Progenitor cell of endocrine pancreas (in vitro differentiated cells): ENCODE results near the gene RLF. TPM values are rescaled to one million over a fixed set of nuclear protein-coding genes. Genes with fewer than 3 reads are reported as not detected.

Experiments
- DNase-seq: peaks from one replicate; pipeline ENCODE4 v3.0.0; 2021; ENCODE audit warnings: low spot score; ENCODE audit not compliant: unreplicated experiment
- H3K27ac Mint-ChIP-seq: 2 replicates; pipeline ENCODE4 v1.8.0; 2021; ENCODE audit warnings: mild to moderate bottlenecking, moderate library complexity, mixed read lengths
- H3K27me3 Mint-ChIP-seq: 2 replicates; pipeline ENCODE4 v1.8.0; 2021; ENCODE audit warnings: mixed read lengths
- H3K36me3 Mint-ChIP-seq: 2 replicates; pipeline ENCODE4 v1.8.0; 2022; ENCODE audit warnings: mixed read lengths; ENCODE audit not compliant: insufficient read depth
- H3K4me1 Mint-ChIP-seq: 2 replicates; pipeline ENCODE4 v1.8.0; 2021; ENCODE audit warnings: low read depth, mixed read lengths
- H3K4me3 Mint-ChIP-seq: 2 replicates; pipeline ENCODE4 v1.8.0; 2021; ENCODE audit warnings: low read depth, mild to moderate bottlenecking, moderate library complexity, mixed read lengths
- H3K9me3 Mint-ChIP-seq: 2 replicates; pipeline ENCODE4 v1.8.0; 2021; ENCODE audit warnings: low read depth, mixed read lengths
- CTCF ChIP-seq: fragments of 200-600 bp; sonication (generic); IDR thresholded peaks from one replicate; pipeline ENCODE4 v1.5.0; 2021; ENCODE audit warnings: antibody characterized with exemption, mild to moderate bottlenecking; ENCODE audit not compliant: unreplicated experiment
- total RNA-seq: library from RNA; stranded (reverse); gene quantifications from 2 replicates; pipeline ENCODE4 v1.2.1, GENCODE V29; 2021

Gene RLF
- total RNA-seq, 1 donor from 2014 or later: 20.5 TPM

- no peak for TF ChIP-seq CTCF
- peaks cover 15% of the 10 kb centered on the region for H3K4me1 Mint-ChIP-seq
- no peaks in the 10 kb centered on the region for H3K9me3 Mint-ChIP-seq
- H3K4me3 Mint-ChIP-seq: no peak within 1 kb of the TSS
- no peaks in the 10 kb centered on the region for H3K36me3 Mint-ChIP-seq
- no peak for DNase-seq
- H3K27ac Mint-ChIP-seq: peak within 1 kb of the TSS; percentile 88
- H3K27me3 Mint-ChIP-seq: no peaks in the 10 kb centered on the region
Observed at GRCh38 chr1:40247655-40248054, 86.5 kb downstream of the RLF start, which contains the start of gene TMCO2. TMCO2 (plus strand) TSS chr1:40247937; CDS start chr1:40247994, 57 bp downstream.

- Mint-ChIP-seq H3K9me3 (no peaks in the 10 kb centered on the region), H3K4me3 (no peak overlapping the region)
- DNase-seq: no peak
Observed at GRCh38 chr1:40248412-40248811, 87.2 kb downstream of the RLF start.

GRCh38 chr1:40251456-40251855, 90.3 kb downstream of the RLF start:
- Mint-ChIP-seq H3K36me3 (peaks cover 2% of the 10 kb centered on the region), H3K4me1 (peaks cover 15% of the 10 kb centered on the region), H3K27ac (no peak overlapping the region), H3K27me3 (no peaks in the 10 kb centered on the region), H3K4me3 (no peak overlapping the region), H3K9me3 (no peaks in the 10 kb centered on the region)
- DNase-seq: no peak
- no peak for TF ChIP-seq CTCF

More at GRCh38 chr1:40248412-40248811, 87.2 kb downstream of the RLF start:
- Mint-ChIP-seq H3K27me3 (no peaks in the 10 kb centered on the region), H3K4me1 (peaks cover 15% of the 10 kb centered on the region), H3K27ac (no peak overlapping the region), H3K36me3 (no peaks in the 10 kb centered on the region)
- no peak for TF ChIP-seq CTCF

GRCh38 chr1:40252601-40253000, 91.4 kb downstream of the RLF start:
- no peak for DNase-seq
- H3K4me3 Mint-ChIP-seq: no peak overlapping the region
- no peaks in the 10 kb centered on the region for H3K27me3 Mint-ChIP-seq
- H3K4me1 Mint-ChIP-seq: peaks cover 14% of the 10 kb centered on the region
- no peak overlapping the region for H3K27ac Mint-ChIP-seq
- H3K9me3 Mint-ChIP-seq: no peaks in the 10 kb centered on the region
- no peak for TF ChIP-seq CTCF
- peaks cover 2% of the 10 kb centered on the region for H3K36me3 Mint-ChIP-seq

- Mint-ChIP-seq H3K27ac (peak overlapping the region; percentile 1), H3K9me3 (no peaks in the 10 kb centered on the region), H3K27me3 (no peaks in the 10 kb centered on the region), H3K36me3 (peaks cover 2% of the 10 kb centered on the region), H3K4me3 (no peak overlapping the region), H3K4me1 (peaks cover 6% of the 10 kb centered on the region)
- no peak for TF ChIP-seq CTCF
- no peak for DNase-seq
Observed at GRCh38 chr1:40255231-40255630, 94.0 kb downstream of the RLF start.
